ENCODE results near the gene SAMD13. TPM values are rescaled to one million over a fixed set of nuclear protein-coding genes. Genes with fewer than 3 reads are reported as not detected.

Gene SAMD13
- total and polyA plus RNA-seq, 2 of the 8 experiments (the other 6 are each of a cell fraction or from before 2014, with no cell fraction given), result 0.86 to 2.3 TPM

GRCh38 chr1:84301785-84302385 is 377 bp downstream of the SAMD13 start (continued):
- no peak for TF ChIP-seq KDM5A (IDR thresholded peaks at IDR 0.05; ENCODE audit: low read length)
- no peak for TF ChIP-seq CBX8 (IDR thresholded peaks at IDR 0.05; ENCODE audit: borderline replicate concordance, low read depth, low read length)
- TF ChIP-seq GTF2F1 (IDR thresholded peaks at IDR 0.05; ENCODE audit: borderline replicate concordance, low read depth, low read length), result no peak
- no peak for TF ChIP-seq EP300 (IDR thresholded peaks at IDR 0.05; ENCODE audit: borderline replicate concordance in 1 of 2, low read depth in 2 of 2, low read length in 2 of 2)
- no peak for TF ChIP-seq RFX5 (IDR thresholded peaks at IDR 0.05; ENCODE audit: borderline replicate concordance, low read depth, low read length)
- TF ChIP-seq RXRA (IDR thresholded peaks at IDR 0.05; ENCODE audit: insufficient read depth, low read depth, low read length), result no peak
- no peak for TF ChIP-seq CTBP2 (IDR thresholded peaks at IDR 0.05; ENCODE audit: borderline replicate concordance, insufficient read depth, insufficient read length, low read length)
- TF ChIP-seq EGR1 (IDR thresholded peaks at IDR 0.05; ENCODE audit: borderline replicate concordance, low read depth, low read length), result no peak
